H1 (cell line): ENCODE measurements around the gene GALNT5. TPM values are rescaled to one million over a fixed set of nuclear protein-coding genes. Genes with fewer than 3 reads are reported as not detected.
A peak's percentile ranks its signal among the peaks of the same experiment; 100 is the strongest.

Source experiments
- CTCF ChIA-PET: fragments of 300-600 bp; sonication (Branson Sonifier 250); formaldehyde crosslinking; loops from one replicate; lab custom pipeline; 2021; ENCODE audit not compliant: partially characterized antibody; lab: Charles Lee
- POLR2A ChIA-PET: fragments of 300-600 bp; sonication (Branson Sonifier 250); formaldehyde crosslinking; loops from one replicate; lab custom pipeline; 2021; ENCODE audit warnings: inconsistent platforms; ENCODE audit not compliant: partially characterized antibody; lab: Charles Lee
- DNase-seq, 2 experiments: peaks; one replicate each; pipeline versions ENCODE4 v3.0.0 to v3.0.0-alpha.2; 2010 to 2022; ENCODE audit warnings: low spot score in 2 of 2, low read depth in 1 of 2, mixed read lengths in 1 of 2
- FAIRE-seq: peaks from 2 replicates; lab custom pipeline; 2011; peaks lifted over from hg19 to GRCh38; lab: Jason Lieb, UNC
- H2AFZ ChIP-seq: 2 replicates; pipeline ENCODE4 v1.8.1; 2012; ENCODE audit warnings: low read length, inconsistent platforms
- H2AK5ac ChIP-seq: 2 replicates; pipeline ENCODE4 v1.6.1; 2013; ENCODE audit warnings: low read depth, low read length
- H2BK120ac ChIP-seq: replicated peaks from 2 replicates; pipeline ENCODE3; 2013; ENCODE audit warnings: low read depth, low read length, inconsistent platforms
- H2BK12ac ChIP-seq: 2 replicates; pipeline ENCODE4 v1.6.1; 2013; ENCODE audit warnings: low read depth, low read length
- H2BK15ac ChIP-seq: 2 replicates; pipeline ENCODE4 v1.6.1; 2013; ENCODE audit warnings: low read length
- H2BK20ac ChIP-seq: 2 replicates; pipeline ENCODE4 v1.6.1; 2013; ENCODE audit warnings: low read length
- H2BK5ac ChIP-seq: 2 replicates; pipeline ENCODE4 v1.6.1; 2013; ENCODE audit warnings: low read depth, low read length
- H3K14ac ChIP-seq: 2 replicates; pipeline ENCODE4 v1.6.1; 2013; ENCODE audit warnings: inconsistent platforms; ENCODE audit not compliant: insufficient read length
- H3K18ac ChIP-seq: 2 replicates; pipeline ENCODE4 v1.6.1; 2013; ENCODE audit warnings: low read length; ENCODE audit errors: extremely low read depth
- H3K23ac ChIP-seq: 2 replicates; pipeline ENCODE4 v1.6.1; 2013; ENCODE audit warnings: inconsistent platforms; ENCODE audit not compliant: insufficient read length
- H3K23me2 ChIP-seq: 2 replicates; pipeline ENCODE4 v1.6.1; 2013; ENCODE audit warnings: low read depth, low read length
- H3K27ac ChIP-seq: 2 replicates; pipeline ENCODE4 v1.6.1; 2011; ENCODE audit warnings: low read depth, low read length, inconsistent platforms
- H3K27me3 ChIP-seq, 4 experiments: replicated peaks in 1 of 4; 1 replicate in 1 of 4; 2 replicates in 3 of 4; pipeline versions ENCODE4 v1.6.1 to v1.8.1; 2011 to 2013; ENCODE audit warnings: low read length in 3 of 4, mild to moderate bottlenecking in 3 of 4, inconsistent platforms in 2 of 4, mixed read lengths in 2 of 4, moderate library complexity in 1 of 4; ENCODE audit not compliant: control insufficient read depth in 3 of 4, insufficient read depth in 3 of 4; ENCODE audit errors: extremely low read depth in 1 of 4
- H3K36me3 ChIP-seq, 4 experiments: 2 replicates each; pipeline versions ENCODE4 v1.6.1 to v1.8.1; 2011 to 2013; ENCODE audit warnings: mild to moderate bottlenecking in 4 of 4, low read length in 3 of 4, moderate library complexity in 2 of 4, control low read depth in 1 of 4, inconsistent platforms in 1 of 4; ENCODE audit not compliant: insufficient read depth in 4 of 4, control insufficient read depth in 2 of 4
- H3K4ac ChIP-seq: replicated peaks from 2 replicates; pipeline ENCODE3; 2013; ENCODE audit warnings: low read length, low read depth, mixed read lengths, inconsistent platforms; ENCODE audit not compliant: insufficient read length
- H3K4me1 ChIP-seq, 4 experiments: replicated peaks in 1 of 4; 1 replicate in 1 of 4; 2 replicates in 3 of 4; pipeline versions ENCODE4 v1.6.1 to v1.8.1; 2011 to 2013; ENCODE audit warnings: low read length in 3 of 4, inconsistent platforms in 2 of 4, mixed read lengths in 1 of 4; ENCODE audit not compliant: insufficient read depth in 4 of 4, control insufficient read depth in 3 of 4
- H3K4me2 ChIP-seq, 2 experiments: 2 replicates each; pipeline versions ENCODE4 v1.6.1 to v1.8.1; 2011 to 2013; ENCODE audit warnings: low read depth in 2 of 2, low read length in 2 of 2, control low read depth in 1 of 2, inconsistent platforms in 1 of 2, mild to moderate bottlenecking in 1 of 2; ENCODE audit not compliant: insufficient read depth in 1 of 2
- H3K4me3 ChIP-seq, 4 experiments: fragments of 200-600, 300-600 bp in 1 of 4; sonication (generic), shearing (Covaris generic), sonication (Bioruptor Twin) in 1 of 4; 2 replicates each; pipeline versions ENCODE4 v1.5.1 to v1.8.1; 2011 to 2016; ENCODE audit warnings: low read length in 4 of 4, low read depth in 3 of 4, control low read depth in 2 of 4, inconsistent platforms in 2 of 4, mild to moderate bottlenecking in 2 of 4, mixed read lengths in 1 of 4, moderate library complexity in 1 of 4; ENCODE audit not compliant: insufficient read depth in 2 of 4; ENCODE audit errors: extremely low read depth in 1 of 4
- H3K56ac ChIP-seq: replicated peaks from 2 replicates; pipeline ENCODE3; 2013; ENCODE audit warnings: low read depth, mild to moderate bottlenecking, mixed read lengths, low read length, inconsistent platforms; ENCODE audit not compliant: insufficient read length
- H3K79me1 ChIP-seq: 2 replicates; pipeline ENCODE4 v1.6.1; 2013; ENCODE audit warnings: low read depth, low read length, control low read depth
- H3K79me2 ChIP-seq, 2 experiments: 2 replicates each; pipeline versions ENCODE4 v1.6.1 to v1.8.1; 2012 to 2013; ENCODE audit warnings: low read length in 2 of 2, mild to moderate bottlenecking in 2 of 2, inconsistent platforms in 1 of 2; ENCODE audit not compliant: insufficient read depth in 2 of 2, control insufficient read depth in 1 of 2
- H3K9ac ChIP-seq, 4 experiments: replicated peaks in 1 of 4; 1 replicate in 1 of 4; 2 replicates in 3 of 4; pipeline versions ENCODE4 v1.6.1 to v1.8.1; 2011 to 2013; ENCODE audit warnings: low read depth in 3 of 4, low read length in 3 of 4, control low read depth in 2 of 4, mild to moderate bottlenecking in 2 of 4, moderate library complexity in 2 of 4, inconsistent platforms in 1 of 4; ENCODE audit errors: extremely low read depth in 1 of 4
- H3K9me3 ChIP-seq, 2 experiments: 2 replicates each; pipeline versions ENCODE4 v1.6.1 to v1.8.1; 2012 to 2013; ENCODE audit warnings: mild to moderate bottlenecking in 2 of 2, moderate library complexity in 2 of 2, control low read depth in 1 of 2, inconsistent platforms in 1 of 2, low read depth in 1 of 2, low read length in 1 of 2, mixed read lengths in 1 of 2; ENCODE audit not compliant: insufficient read depth in 2 of 2
- H4K20me1 ChIP-seq, 2 experiments: replicated peaks in 1 of 2; 2 replicates each; pipeline versions ENCODE3 to v1.8.1; 2011 to 2013; ENCODE audit warnings: inconsistent platforms in 2 of 2, low read length in 2 of 2, mild to moderate bottlenecking in 1 of 2; ENCODE audit not compliant: insufficient read depth in 2 of 2, control insufficient read depth in 1 of 2
- H4K5ac ChIP-seq: 2 replicates; pipeline ENCODE4 v1.6.1; 2013; ENCODE audit warnings: low read length, low read depth, mixed read lengths, inconsistent platforms; ENCODE audit not compliant: insufficient read length
- H4K8ac ChIP-seq: 2 replicates; pipeline ENCODE4 v1.8.0; 2013; ENCODE audit warnings: mild to moderate bottlenecking, moderate library complexity, low read length, inconsistent platforms; ENCODE audit not compliant: insufficient read depth; ENCODE audit errors: extremely low read depth
- H4K91ac ChIP-seq: replicated peaks from 2 replicates; pipeline ENCODE3; 2013; ENCODE audit warnings: low read length, mixed read lengths, inconsistent platforms; ENCODE audit not compliant: insufficient read length
- POLR2A ChIP-seq, 2 experiments: IDR thresholded peaks; 1 replicate in 1 of 2; 2 replicates in 1 of 2; pipeline ENCODE4 v1.6.1; 2011; ENCODE audit warnings: low read depth in 2 of 2, low read length in 2 of 2, mild to moderate bottlenecking in 2 of 2; ENCODE audit errors: control extremely low read depth in 1 of 2
- SRF ChIP-seq: IDR thresholded peaks from 2 replicates; pipeline ENCODE4 v1.6.1; 2011; ENCODE audit warnings: mild to moderate bottlenecking, low read depth, low read length, moderate library complexity
- WGBS, 2 experiments: shearing (Covaris generic) in 1 of 2; methylation state at CpG; one replicate each; pipeline versions ENCODE4 v1.1.6 to v1.1.7; 2013 to 2015; ENCODE audit warnings: low lambda C conversion rate in 2 of 2, mixed read lengths in 2 of 2, inconsistent platforms in 1 of 2, low coverage in 1 of 2, missing lambda C conversion rate in 1 of 2; ENCODE audit not compliant: insufficient replicate concordance in 2 of 2, insufficient coverage in 1 of 2, insufficient read length in 1 of 2; ENCODE audit errors: extremely low coverage in 1 of 2, missing lambda C conversion rate in 1 of 2; 5-methylcytosine and 5-hydroxymethylcytosine counted together
- polyA plus RNA-seq, 7 experiments: library from polyadenylated mRNA; depleted of rRNA in 3 of 7; stranded (reverse) in 5 of 7; unstranded in 2 of 7; fragments of >200 nt in 5 of 7; fragments of 200-250 nt in 2 of 7; gene quantifications; 1 replicate in 5 of 7; 2 replicates in 1 of 7; 4 replicates in 1 of 7; pipeline versions ENCODE4 v1.2.1 to v1.2.3, GENCODE V29; 2011 to 2013; ENCODE audit warnings: missing spikeins in 2 of 7, mixed read lengths in 2 of 7
- total RNA-seq: library from RNA; stranded (reverse); fragmentation: NEBNext Ultra II Directional; extraction: Animal tissue kit (Norgen Biotek cat#: 25700); gene quantifications from 2 replicates; pipeline ENCODE4 v1.2.1, GENCODE V29; 2021

Gene GALNT5
- total and polyA plus RNA-seq, 2 of the 8 experiments (the other 6 are each of a cell fraction or from before 2014, with no cell fraction given), result 0.02 to 0.06 TPM

DNA sequence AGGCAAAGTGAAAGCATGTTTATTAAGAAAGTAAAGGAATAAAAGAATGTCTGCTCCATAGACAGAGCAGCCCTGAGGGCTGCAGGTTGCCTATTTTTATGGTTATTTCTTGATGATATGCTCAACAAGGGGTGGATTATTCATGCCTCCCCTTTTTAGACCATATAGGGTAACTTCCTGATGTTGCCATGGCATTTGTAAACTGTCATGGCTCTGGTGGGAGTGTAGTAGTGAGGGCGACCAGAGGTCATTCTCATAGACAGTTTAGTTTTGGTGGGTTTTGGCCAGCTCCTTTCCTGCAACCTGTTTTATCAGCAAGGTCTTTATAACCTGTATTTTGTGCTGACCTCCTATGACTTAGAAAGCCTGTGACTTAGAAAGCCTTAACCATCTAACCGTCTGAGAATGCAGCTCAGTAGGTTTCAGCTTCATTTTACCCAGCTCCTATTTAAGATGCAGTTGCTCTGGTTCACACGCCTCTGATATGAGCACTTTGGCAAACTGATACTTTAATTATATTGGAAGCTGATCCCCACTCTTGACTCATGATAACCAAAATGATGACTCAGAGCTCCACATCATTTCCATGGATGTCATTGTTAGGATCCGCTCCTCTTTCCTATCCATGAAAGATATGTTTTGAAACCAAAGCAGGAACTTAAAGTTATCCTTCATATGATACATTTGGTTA is 82.6 kb downstream of the GALNT5 start:
- no peak overlapping the region for H3K4me2 ChIP-seq
- 86% methylated on average over 4 of the region's 4 CpGs; no CpG with 5 or more reads in 1 of the 2 experiments for WGBS, 2 experiments
- no peak for FAIRE-seq
- no peak overlapping the region for H2BK12ac ChIP-seq
- TF ChIP-seq SRF (peak; percentile 58; the same call in 1 of the 2 replicates), POLR2A (IDR thresholded peaks at IDR 0.05; ENCODE audit: control extremely low read depth in 1 of 2, low read depth in 2 of 2, low read length in 2 of 2) (no peak)
- TF ChIP-seq, all 59 proteins: peak for 1
- Histone ChIP-seq H3K79me2 (no peaks in the 10 kb centered on the region), H4K8ac (no peak overlapping the region), H3K9me3 (peaks cover 24 to 27% of the 10 kb centered on the region in 2 experiments; a peak in 3 of 4 replicates), H3K14ac (no peak overlapping the region), H3K9ac (no peak overlapping the region), H2AK5ac (no peak overlapping the region), H3K27me3 (no peaks in the 10 kb centered on the region), H3K4ac (no peak overlapping the region), H2BK5ac (no peak overlapping the region), H3K23me2 (no peaks in the 10 kb centered on the region), H4K20me1 (no peaks in the 10 kb centered on the region), H2BK20ac (no peak overlapping the region), H3K79me1 (no peaks in the 10 kb centered on the region), H3K4me3 (no peak overlapping the region), H3K36me3 (no peaks in the 10 kb centered on the region), H4K91ac (no peak overlapping the region), H3K4me1 (peaks cover 0 to 4% (median 0%) of the 10 kb centered on the region in 4 experiments; a peak in 1 of 7 replicates), H3K56ac (no peak overlapping the region), H3K27ac (no peak overlapping the region), H4K5ac (no peak overlapping the region), H3K18ac (no peak overlapping the region), H2AFZ (no peak overlapping the region), H2BK120ac (no peak overlapping the region), H2BK15ac (no peak overlapping the region), H3K23ac (no peak overlapping the region)
- POLR2A ChIA-PET, result no interaction called here
- DNase-seq, result no peak
- CTCF ChIA-PET, result interaction anchor here (0.9 to 16.0 kb wide), 5 partner anchors 10 to 147 kb away, joined by 3 to 299 read pairs (median 3); no protein-coding TSS in a partner anchor
